Measurements from ENCODE around the gene PTPRN2.
A peak's percentile ranks its signal among the peaks of the same experiment; 100 is the strongest.
"Not testable (repeated sequence)": the region's sequence is repeated elsewhere in the genome, so short reads cannot be mapped to it uniquely, and the experiment has no call there.

The PTPRN2 gene

GRCh38 chr7:158587162-158588084, at the start of gene PTPRN2:
Gene PTPRN2, minus strand, starts transcription at chr7:158587823.
- peak; percentile 70 for DNase-seq

GRCh38 chr7:158633055-158633956, 45.7 kb upstream of the PTPRN2 start:
- no peak for DNase-seq

GRCh38 chr7:158631574-158632195, 44.1 kb upstream of the PTPRN2 start:
- no peak for DNase-seq

GRCh38 chr7:158626289-158626688, 38.7 kb upstream of the PTPRN2 start:
- not testable (repeated sequence) for DNase-seq

GRCh38 chr7:158623241-158623640, 35.6 kb upstream of the PTPRN2 start:
- no peak for DNase-seq

GRCh38 chr7:158620839-158621441, 33.3 kb upstream of the PTPRN2 start:
- DNase-seq: no peak

- no peak for DNase-seq
Observed at GRCh38 chr7:158620418-158620817, 32.8 kb upstream of the PTPRN2 start.

GRCh38 chr7:158618745-158619140, 31.1 kb upstream of the PTPRN2 start:
- DNase-seq: no peak

GRCh38 chr7:158617737-158618128, 30.1 kb upstream of the PTPRN2 start:
- no peak for DNase-seq

- DNase-seq: no peak
Observed at GRCh38 chr7:158616050-158616449, 28.4 kb upstream of the PTPRN2 start.

GRCh38 chr7:158614700-158615099, 27.1 kb upstream of the PTPRN2 start:
- DNase-seq: no peak

- DNase-seq: no peak
Observed at GRCh38 chr7:158613481-158613880, 25.9 kb upstream of the PTPRN2 start.

- no peak for DNase-seq
Observed at GRCh38 chr7:158612546-158612945, 24.9 kb upstream of the PTPRN2 start.

- DNase-seq: no peak
Observed at GRCh38 chr7:158611541-158611940, 23.9 kb upstream of the PTPRN2 start.

GRCh38 chr7:158609313-158609974, 21.8 kb upstream of the PTPRN2 start:
- no peak for DNase-seq

- no peak for DNase-seq
Observed at GRCh38 chr7:158607563-158607962, 19.9 kb upstream of the PTPRN2 start.

- no peak for DNase-seq
Observed at GRCh38 chr7:158606671-158607424, 19.2 kb upstream of the PTPRN2 start.

GRCh38 chr7:158606129-158606528, 18.5 kb upstream of the PTPRN2 start:
- DNase-seq: no peak

- no peak for DNase-seq
Observed at GRCh38 chr7:158603773-158604755, 16.4 kb upstream of the PTPRN2 start.

All from stimulated activated CD4-positive, alpha-beta T cell treated with anti-CD3 and anti-CD28 coated beads, Interleukin-15, amount 100 ng/mL, for 24 hours (primary cell).